NCI-H2081 treated with DMSO at 0.1 percent for 48 hours (cell line): ENCODE results near the gene MMAB.

Experiments used
- DNase-seq: peaks from one replicate; lab custom pipeline; 2025; lab: John Stamatoyannopoulos, UW

MMAB gene

GRCh38 chr12:109583733-109584132, 10.4 kb upstream of the MMAB start:
- DNase-seq, result no peak

- DNase-seq, result no peak
These were observed 9.3 kb upstream of the MMAB start for GRCh38 chr12:109582636-109583035.

GRCh38 chr12:109581856-109582255, 8.6 kb upstream of the MMAB start:
- DNase-seq, result no peak

GRCh38 chr12:109581334-109581691, 8.0 kb upstream of the MMAB start:
- DNase-seq, result no peak

- DNase-seq, result no peak
These were observed 7.5 kb upstream of the MMAB start for GRCh38 chr12:109580684-109581333.

- DNase-seq, result no peak
These were observed 7.0 kb upstream of the MMAB start for GRCh38 chr12:109580272-109580671.

GRCh38 chr12:109579639-109580038, 6.3 kb upstream of the MMAB start:
- no peak for DNase-seq

GRCh38 chr12:109578330-109578927, 5.1 kb upstream of the MMAB start:
- DNase-seq, result no peak

- DNase-seq, result no peak
These were observed 4.0 kb upstream of the MMAB start for GRCh38 chr12:109577311-109577710.

- DNase-seq, result no peak
These were observed 2.4 kb upstream of the MMAB start for GRCh38 chr12:109575683-109576082.

- DNase-seq, result no peak
These were observed 575 bp upstream of the MMAB start for GRCh38 chr12:109573914-109574244.

- DNase-seq, result no peak
These were observed 828 bp downstream of the MMAB start for GRCh38 chr12:109572506-109572845.

GRCh38 chr12:109571773-109572505, 1.4 kb downstream of the MMAB start:
- DNase-seq, result no peak

- DNase-seq, result no peak
These were observed 4.8 kb downstream of the MMAB start for GRCh38 chr12:109568486-109568885.

GRCh38 chr12:109567967-109568366, 5.3 kb downstream of the MMAB start:
- DNase-seq, result no peak

- DNase-seq, result no peak
These were observed 6.0 kb downstream of the MMAB start for GRCh38 chr12:109567296-109567695.

- no peak for DNase-seq
These were observed 6.9 kb downstream of the MMAB start for GRCh38 chr12:109566424-109566823.

GRCh38 chr12:109563291-109564284, 9.7 kb downstream of the MMAB start:
- DNase-seq, result no peak

GRCh38 chr12:109562871-109563270, 10.4 kb downstream of the MMAB start:
- no peak for DNase-seq

GRCh38 chr12:109561711-109562030, 11.6 kb downstream of the MMAB start:
- no peak for DNase-seq

GRCh38 chr12:109560867-109561710, 12.2 kb downstream of the MMAB start:
- no peak for DNase-seq

GRCh38 chr12:109559601-109560000, 13.7 kb downstream of the MMAB start:
- DNase-seq, result no peak
